SJSA1 (cell line): ENCODE data around the gene ATOSA. TPM values are rescaled to one million over a fixed set of nuclear protein-coding genes. Genes with fewer than 3 reads are reported as not detected.

ENCODE experiments used
- DNase-seq, 2 experiments: peaks; one replicate each; pipeline ENCODE4 v3.0.0-alpha.2; 2015 to 2020; ENCODE audit warnings: low spot score in 2 of 2, low read depth in 1 of 2
- H3K27ac ChIP-seq: fragments of 250-450 bp; sonication (Bioruptor Pico); 2 replicates; pipeline ENCODE4 v1.5.1; 2020; ENCODE audit warnings: mild to moderate bottlenecking, moderate library complexity
- H3K27me3 ChIP-seq: fragments of 250-450 bp; sonication (Bioruptor Pico); replicated peaks from 2 replicates; pipeline ENCODE4 v1.5.1; 2020; ENCODE audit warnings: mild to moderate bottlenecking, moderate library complexity
- H3K36me3 ChIP-seq: fragments of 250-450 bp; sonication (Bioruptor Pico); 2 replicates; pipeline ENCODE4 v1.5.1; 2020; ENCODE audit warnings: mild to moderate bottlenecking
- H3K4me1 ChIP-seq: fragments of 250-450 bp; sonication (Bioruptor Pico); replicated peaks from 2 replicates; pipeline ENCODE4 v1.6.1; 2021; ENCODE audit warnings: mild to moderate bottlenecking
- H3K4me3 ChIP-seq: fragments of 250-450 bp; sonication (Bioruptor Pico); 2 replicates; pipeline ENCODE4 v1.5.1; 2020; ENCODE audit warnings: mild to moderate bottlenecking
- H3K9me3 ChIP-seq: fragments of 250-450 bp; sonication (Bioruptor Pico); replicated peaks from 2 replicates; pipeline ENCODE4 v1.5.1; 2020; ENCODE audit warnings: mild to moderate bottlenecking
- total RNA-seq: library from RNA; depleted of rRNA; stranded (reverse); fragments of >200 nt; shearing (Covaris generic); gene quantifications from 2 replicates; pipeline ENCODE4 v1.2.3, GENCODE V29; 2014

ATOSA gene
- total RNA-seq, 1 experiment from 2014 or later: 4.0 TPM

DNA sequence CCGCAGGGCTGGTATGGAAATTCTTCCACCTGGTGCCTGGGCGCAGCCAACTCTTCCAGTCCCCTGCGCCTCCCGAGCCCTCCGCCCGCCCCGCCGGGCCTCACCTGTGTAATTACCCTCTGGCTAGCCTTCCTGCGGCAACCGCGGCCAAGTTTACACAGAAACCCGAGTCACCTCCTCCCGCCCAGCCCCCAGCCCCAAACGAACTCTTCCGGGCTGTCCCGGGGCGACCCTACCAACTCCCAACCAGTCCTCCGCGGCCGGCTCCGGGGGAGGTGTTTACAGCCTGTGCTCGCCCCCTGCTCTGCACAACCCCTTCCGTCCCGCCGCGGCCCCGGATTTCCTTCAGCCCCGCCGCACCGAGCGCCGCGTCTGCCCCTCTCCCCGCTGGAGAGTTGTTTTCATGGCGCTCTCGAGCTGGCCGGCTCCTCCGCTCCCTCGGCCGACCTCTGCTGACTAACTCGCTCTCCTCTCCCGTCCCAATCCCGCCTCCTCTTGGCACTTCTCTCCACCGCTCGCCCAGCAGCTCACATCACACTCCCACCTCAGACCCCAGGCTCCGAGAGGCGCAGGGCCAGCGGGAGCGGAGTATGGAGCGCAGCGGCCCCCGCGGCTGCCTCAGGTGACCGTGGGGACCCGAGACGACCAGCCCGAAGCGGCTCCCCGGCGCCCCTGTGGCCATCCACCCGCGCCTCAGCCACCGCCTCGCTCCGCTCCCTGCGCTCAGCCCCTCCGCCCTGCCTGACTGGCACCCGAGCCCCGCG is 538 bp downstream of the ATOSA start:
- no peaks in the 10 kb centered on the region for H3K36me3 ChIP-seq
- peak overlapping the region; percentile 68 for H3K4me3 ChIP-seq
- peak; percentile 53 to 67 for DNase-seq
- no peaks in the 10 kb centered on the region for H3K27me3 ChIP-seq
- H3K27ac ChIP-seq: peak overlapping the region; percentile 49
- H3K4me1 ChIP-seq: no peaks in the 10 kb centered on the region; the same call in 1 of the 2 replicates
- no peaks in the 10 kb centered on the region for H3K9me3 ChIP-seq

GRCh38 chr15:52677593-52678467 is 1.4 kb downstream of the ATOSA start:
- Histone ChIP-seq H3K27ac (peak overlapping the region; percentile 49), H3K4me1 (no peaks in the 10 kb centered on the region; the same call in 1 of the 2 replicates), H3K27me3 (no peaks in the 10 kb centered on the region), H3K9me3 (no peaks in the 10 kb centered on the region), H3K4me3 (peak overlapping the region; percentile 68), H3K36me3 (0 out of 2 replicates have a peak, but pooled peaks cover 7% of the 10 kb centered on the region)
- peak in 1 of 2 experiments; percentile 61 for DNase-seq

DNA sequence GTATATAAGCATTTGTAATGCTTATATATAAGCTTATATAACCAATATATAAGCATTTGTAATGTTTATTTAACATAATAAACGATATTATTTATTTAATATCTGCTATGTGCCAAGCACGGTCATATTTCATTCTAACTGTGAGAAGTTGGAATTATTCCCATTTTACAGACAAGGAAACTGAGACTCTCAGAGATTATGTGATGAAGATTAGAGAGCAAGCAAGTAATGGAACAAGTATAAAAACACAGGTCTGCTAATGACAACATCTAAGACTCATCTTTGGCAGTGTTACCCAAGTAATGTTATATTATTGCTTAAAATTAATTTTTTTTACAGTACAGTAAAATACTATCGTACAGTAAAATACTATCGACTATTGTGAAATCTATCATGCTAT is 4.4 kb downstream of the ATOSA start:
- Histone ChIP-seq H3K9me3 (no peaks in the 10 kb centered on the region), H3K36me3 (0 out of 2 replicates have a peak, but pooled peaks cover 7% of the 10 kb centered on the region), H3K27me3 (no peaks in the 10 kb centered on the region), H3K4me1 (no peaks in the 10 kb centered on the region; the same call in 1 of the 2 replicates), H3K4me3 (no peak overlapping the region), H3K27ac (no peak overlapping the region)
- DNase-seq: no peak

DNA sequence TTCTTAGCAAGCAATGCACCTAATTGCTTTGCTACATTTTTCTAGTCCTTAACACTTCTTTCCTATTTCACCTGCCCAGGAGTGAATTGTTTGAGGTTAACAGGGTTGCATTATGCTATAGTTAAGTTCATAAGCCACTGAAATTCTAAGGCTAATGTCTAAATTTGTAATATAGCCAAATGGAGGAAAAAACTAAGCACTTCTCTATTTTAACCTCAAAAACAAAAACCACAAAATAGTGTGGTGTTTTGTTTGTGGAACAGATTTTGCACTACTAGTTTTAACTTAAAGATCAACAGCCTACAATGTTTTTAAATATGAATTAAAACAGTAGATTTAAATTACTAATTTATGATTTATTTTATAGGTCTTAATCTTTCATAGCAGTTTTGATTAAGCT is 5.5 kb downstream of the ATOSA start:
- Histone ChIP-seq H3K36me3 (0 out of 2 replicates have a peak, but pooled peaks cover 7% of the 10 kb centered on the region), H3K27me3 (no peaks in the 10 kb centered on the region), H3K9me3 (no peaks in the 10 kb centered on the region), H3K4me3 (no peak overlapping the region), H3K4me1 (no peaks in the 10 kb centered on the region; the same call in 1 of the 2 replicates), H3K27ac (no peak overlapping the region)
- DNase-seq: no peak

DNA sequence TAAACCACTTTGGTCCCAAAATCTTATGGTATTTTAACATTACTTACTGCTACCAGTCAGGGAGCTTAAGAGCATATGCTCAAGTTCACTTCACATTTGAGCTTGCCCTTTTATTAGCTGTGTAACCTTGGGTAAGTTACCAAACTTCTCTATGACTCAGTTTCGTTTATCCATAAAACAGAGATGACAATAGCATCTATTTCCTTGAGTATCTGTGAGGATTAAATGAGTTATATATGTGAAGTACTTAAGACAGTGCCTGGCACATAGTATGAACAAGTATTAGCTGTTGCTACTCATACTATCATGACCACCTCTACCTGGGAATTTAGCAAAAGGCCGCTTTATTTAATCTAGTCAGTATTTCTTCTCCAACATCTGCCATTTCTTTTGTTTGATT is 5.9 kb downstream of the ATOSA start:
- Histone ChIP-seq H3K36me3 (peaks cover 7% of the 10 kb centered on the region; the same call in 1 of the 2 replicates), H3K9me3 (no peaks in the 10 kb centered on the region), H3K27ac (no peak overlapping the region), H3K4me3 (no peak overlapping the region), H3K4me1 (no peaks in the 10 kb centered on the region; the same call in 1 of the 2 replicates), H3K27me3 (no peaks in the 10 kb centered on the region)
- DNase-seq: no peak

DNA sequence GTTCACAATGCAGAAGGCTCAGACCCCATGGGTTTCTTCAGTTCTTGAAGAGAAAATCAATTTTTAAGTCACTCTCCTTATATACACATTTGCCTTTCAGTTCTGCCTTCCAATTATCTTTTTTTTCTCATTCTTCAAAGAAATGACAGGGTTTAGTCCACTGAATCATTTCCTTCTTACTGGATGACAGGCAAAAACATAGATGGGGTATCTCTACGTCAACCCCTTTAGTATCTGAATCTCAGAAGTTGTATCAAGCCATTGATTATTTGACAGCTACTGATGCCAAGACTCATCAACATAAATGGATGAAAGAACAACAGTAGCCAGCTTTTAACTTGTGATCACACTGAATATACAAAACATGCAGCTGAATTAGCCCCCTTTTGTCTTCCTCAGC is 6.5 kb downstream of the ATOSA start:
- Histone ChIP-seq H3K36me3 (peaks cover 13% of the 10 kb centered on the region), H3K27me3 (no peaks in the 10 kb centered on the region), H3K4me3 (no peak overlapping the region), H3K9me3 (no peaks in the 10 kb centered on the region), H3K27ac (no peak overlapping the region), H3K4me1 (no peaks in the 10 kb centered on the region; the same call in 1 of the 2 replicates)
- DNase-seq: no peak

- Histone ChIP-seq H3K4me1 (no peaks in the 10 kb centered on the region), H3K4me3 (no peak overlapping the region), H3K27ac (no peak overlapping the region), H3K9me3 (no peaks in the 10 kb centered on the region), H3K36me3 (peaks cover 22% of the 10 kb centered on the region), H3K27me3 (no peaks in the 10 kb centered on the region)
- DNase-seq: no peak
Measured at GRCh38 chr15:52670087-52670486, 9.1 kb downstream of the ATOSA start.

- no peak overlapping the region for H3K27ac ChIP-seq
- no peaks in the 10 kb centered on the region for H3K9me3 ChIP-seq
- H3K4me3 ChIP-seq: no peak overlapping the region
- peaks cover 21% of the 10 kb centered on the region for H3K36me3 ChIP-seq
- no peaks in the 10 kb centered on the region for H3K27me3 ChIP-seq
- no peak for DNase-seq
- H3K4me1 ChIP-seq: no peaks in the 10 kb centered on the region
Measured at GRCh38 chr15:52668133-52668532, 11.1 kb downstream of the ATOSA start.

DNA sequence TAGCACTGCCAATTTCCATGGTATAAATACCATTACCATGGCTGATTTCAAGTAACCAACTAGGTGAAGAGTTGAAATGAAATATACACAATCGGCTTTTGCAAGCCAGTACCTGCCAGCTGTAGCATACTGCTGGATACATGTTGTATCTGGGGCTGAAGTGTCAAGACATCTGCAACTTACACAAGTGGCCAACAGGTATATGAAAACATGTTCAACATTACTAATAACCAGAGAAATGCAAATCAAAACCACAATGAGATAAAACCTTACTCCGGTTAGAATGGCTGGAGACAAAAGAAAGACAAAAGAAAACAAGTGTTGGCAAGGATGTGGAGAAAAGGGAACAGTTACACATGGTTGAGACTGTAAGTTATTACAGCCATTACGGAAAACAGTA is 11.6 kb downstream of the ATOSA start:
- no peak overlapping the region for H3K4me3 ChIP-seq
- DNase-seq: no peak
- no peaks in the 10 kb centered on the region for H3K4me1 ChIP-seq
- H3K27ac ChIP-seq: no peak overlapping the region
- peaks cover 18% of the 10 kb centered on the region for H3K36me3 ChIP-seq
- no peaks in the 10 kb centered on the region for H3K9me3 ChIP-seq
- H3K27me3 ChIP-seq: no peaks in the 10 kb centered on the region

DNA sequence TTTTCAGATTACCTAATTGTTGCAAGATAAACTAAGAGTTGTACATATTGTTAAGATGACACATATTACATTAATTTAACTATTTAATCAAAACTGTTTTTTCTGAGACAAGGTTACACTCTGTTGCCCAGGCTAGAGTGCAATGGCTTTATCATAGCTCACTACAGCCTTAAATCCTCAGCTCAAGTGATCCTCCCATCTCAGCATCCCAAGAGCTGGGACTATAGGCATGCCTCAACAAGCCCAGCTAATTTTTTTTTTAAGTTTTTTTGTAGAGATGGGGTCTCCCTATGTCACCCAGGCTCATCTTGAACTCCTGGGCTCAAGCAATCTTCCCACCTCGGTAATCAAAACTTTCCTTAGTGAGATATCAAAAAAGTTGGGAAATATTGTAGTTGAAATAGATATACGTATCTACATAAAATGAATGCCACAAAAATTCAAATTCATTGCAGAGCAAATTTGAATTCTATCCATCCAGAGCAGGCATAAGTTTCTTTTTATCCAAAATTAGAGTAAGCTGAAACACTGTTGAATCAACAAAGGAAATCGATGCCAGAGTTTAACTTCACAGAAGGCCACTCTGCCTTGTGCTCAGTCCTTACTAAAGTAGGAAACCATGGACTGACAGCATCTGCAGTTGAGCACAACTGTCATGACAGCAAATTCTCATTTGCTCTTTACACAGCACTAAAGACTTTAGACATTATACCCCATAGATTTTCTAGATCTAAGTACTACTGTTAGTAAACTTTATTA is 15.5 kb downstream of the ATOSA start:
- no peak overlapping the region for H3K27ac ChIP-seq
- no peaks in the 10 kb centered on the region for H3K4me1 ChIP-seq
- no peak for DNase-seq
- peaks cover 18% of the 10 kb centered on the region for H3K36me3 ChIP-seq
- H3K27me3 ChIP-seq: no peaks in the 10 kb centered on the region
- no peaks in the 10 kb centered on the region for H3K9me3 ChIP-seq
- no peak overlapping the region for H3K4me3 ChIP-seq

GRCh38 chr15:52661909-52662308 is 17.3 kb downstream of the ATOSA start:
- no peaks in the 10 kb centered on the region for H3K27me3 ChIP-seq
- no peaks in the 10 kb centered on the region for H3K4me1 ChIP-seq
- no peak overlapping the region for H3K4me3 ChIP-seq
- H3K36me3 ChIP-seq: peaks cover 8% of the 10 kb centered on the region; the same call in 1 of the 2 replicates
- H3K9me3 ChIP-seq: no peaks in the 10 kb centered on the region
- DNase-seq: no peak
- H3K27ac ChIP-seq: no peak overlapping the region

DNA sequence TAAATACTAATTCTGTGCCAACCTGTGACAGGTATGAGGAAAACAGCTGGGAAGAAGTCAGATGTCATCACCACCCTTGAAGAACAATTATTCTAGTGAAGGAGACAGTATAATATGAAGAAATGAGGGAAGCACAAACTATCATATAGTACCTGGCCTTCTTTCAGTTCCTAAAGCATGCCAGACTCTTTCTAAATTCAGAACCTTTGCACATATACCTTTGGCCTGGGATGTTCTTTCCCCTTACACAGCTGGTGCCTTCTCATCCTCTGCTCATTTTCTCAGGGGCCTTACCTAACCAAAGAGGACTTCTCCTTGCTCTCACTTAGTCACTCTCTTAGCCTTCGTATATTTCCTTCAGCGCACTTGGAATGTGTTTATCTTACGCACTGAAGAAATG is 19.0 kb downstream of the ATOSA start:
- Histone ChIP-seq H3K27ac (no peak overlapping the region), H3K4me3 (no peak overlapping the region), H3K4me1 (no peaks in the 10 kb centered on the region), H3K36me3 (peaks cover 3% of the 10 kb centered on the region; the same call in 1 of the 2 replicates), H3K9me3 (no peaks in the 10 kb centered on the region), H3K27me3 (no peaks in the 10 kb centered on the region)
- DNase-seq: no peak

- Histone ChIP-seq H3K27me3 (no peaks in the 10 kb centered on the region), H3K36me3 (peaks cover 2% of the 10 kb centered on the region; the same call in 1 of the 2 replicates), H3K4me1 (no peaks in the 10 kb centered on the region), H3K9me3 (no peaks in the 10 kb centered on the region), H3K4me3 (no peak overlapping the region), H3K27ac (no peak overlapping the region)
- DNase-seq: no peak
Measured at GRCh38 chr15:52658955-52659354, 20.2 kb downstream of the ATOSA start.
